HG03565 (cell line): ENCODE measurements around the gene EPHB6.

ENCODE experiments used
- ATAC-seq: cut with Tn5 transposase; IDR thresholded peaks from one replicate; pipeline ENCODE4 v1.9.1; 2021; ENCODE audit warnings: mild to moderate bottlenecking, moderate library complexity; ENCODE audit not compliant: unreplicated experiment

EPHB6 gene

DNA sequence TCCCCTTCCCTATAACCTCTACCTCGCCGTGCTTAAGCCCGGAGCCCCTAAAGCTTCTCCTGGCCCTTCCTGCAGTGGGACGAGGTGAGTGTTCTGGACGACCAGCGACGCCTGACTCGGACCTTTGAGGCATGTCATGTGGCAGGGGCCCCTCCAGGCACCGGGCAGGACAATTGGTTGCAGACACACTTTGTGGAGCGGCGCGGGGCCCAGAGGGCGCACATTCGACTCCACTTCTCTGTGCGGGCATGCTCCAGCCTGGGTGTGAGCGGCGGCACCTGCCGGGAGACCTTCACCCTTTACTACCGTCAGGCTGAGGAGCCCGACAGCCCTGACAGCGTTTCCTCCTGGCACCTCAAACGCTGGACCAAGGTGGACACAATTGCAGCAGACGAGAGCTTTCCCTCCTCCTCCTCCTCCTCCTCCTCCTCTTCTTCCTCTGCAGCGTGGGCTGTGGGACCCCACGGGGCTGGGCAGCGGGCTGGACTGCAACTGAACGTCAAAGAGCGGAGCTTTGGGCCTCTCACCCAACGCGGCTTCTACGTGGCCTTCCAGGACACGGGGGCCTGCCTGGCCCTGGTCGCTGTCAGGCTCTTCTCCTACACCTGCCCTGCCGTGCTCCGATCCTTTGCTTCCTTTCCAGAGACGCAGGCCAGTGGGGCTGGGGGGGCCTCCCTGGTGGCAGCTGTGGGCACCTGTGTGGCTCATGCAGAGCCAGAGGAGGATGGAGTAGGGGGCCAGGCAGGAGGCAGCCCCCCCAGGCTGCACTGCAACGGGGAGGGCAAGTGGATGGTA lies 9.2 kb downstream of the EPHB6 start:
- no peak for ATAC-seq

- no peak for ATAC-seq
Measured at GRCh38 chr7:142864980-142865747, 10.3 kb downstream of the EPHB6 start.

GRCh38 chr7:142865766-142866165 lies 10.9 kb downstream of the EPHB6 start:
- ATAC-seq = no peak

GRCh38 chr7:142866361-142867096 lies 11.7 kb downstream of the EPHB6 start:
- no peak for ATAC-seq

GRCh38 chr7:142867097-142867378 lies 12.2 kb downstream of the EPHB6 start:
- ATAC-seq = no peak

GRCh38 chr7:142867398-142868187 lies 12.7 kb downstream of the EPHB6 start:
- ATAC-seq = no peak

GRCh38 chr7:142868188-142868985 lies 13.5 kb downstream of the EPHB6 start:
- ATAC-seq = no peak

GRCh38 chr7:142868986-142869415 lies 14.1 kb downstream of the EPHB6 start:
- no peak for ATAC-seq

DNA sequence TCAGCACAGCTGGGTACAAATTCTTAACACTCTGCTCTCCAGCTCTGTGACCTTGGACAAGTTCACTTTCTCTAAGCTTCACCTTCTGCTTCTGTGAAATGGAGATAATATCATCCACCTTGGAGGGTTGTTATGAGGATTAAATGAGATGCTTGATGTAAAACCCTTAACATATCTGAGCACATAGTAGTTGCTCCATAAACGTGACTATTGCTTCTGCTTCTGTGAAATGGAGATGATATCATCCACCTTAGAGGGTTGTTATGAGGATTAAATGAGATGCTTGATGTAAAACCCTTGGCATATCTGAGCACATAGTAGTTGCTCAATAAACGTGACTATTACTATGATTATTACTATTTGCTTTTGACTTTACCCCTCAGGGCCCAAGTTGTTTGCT lies 14.6 kb downstream of the EPHB6 start:
- no peak for ATAC-seq

GRCh38 chr7:142870147-142870559 lies 15.3 kb downstream of the EPHB6 start:
- ATAC-seq = no peak

DNA sequence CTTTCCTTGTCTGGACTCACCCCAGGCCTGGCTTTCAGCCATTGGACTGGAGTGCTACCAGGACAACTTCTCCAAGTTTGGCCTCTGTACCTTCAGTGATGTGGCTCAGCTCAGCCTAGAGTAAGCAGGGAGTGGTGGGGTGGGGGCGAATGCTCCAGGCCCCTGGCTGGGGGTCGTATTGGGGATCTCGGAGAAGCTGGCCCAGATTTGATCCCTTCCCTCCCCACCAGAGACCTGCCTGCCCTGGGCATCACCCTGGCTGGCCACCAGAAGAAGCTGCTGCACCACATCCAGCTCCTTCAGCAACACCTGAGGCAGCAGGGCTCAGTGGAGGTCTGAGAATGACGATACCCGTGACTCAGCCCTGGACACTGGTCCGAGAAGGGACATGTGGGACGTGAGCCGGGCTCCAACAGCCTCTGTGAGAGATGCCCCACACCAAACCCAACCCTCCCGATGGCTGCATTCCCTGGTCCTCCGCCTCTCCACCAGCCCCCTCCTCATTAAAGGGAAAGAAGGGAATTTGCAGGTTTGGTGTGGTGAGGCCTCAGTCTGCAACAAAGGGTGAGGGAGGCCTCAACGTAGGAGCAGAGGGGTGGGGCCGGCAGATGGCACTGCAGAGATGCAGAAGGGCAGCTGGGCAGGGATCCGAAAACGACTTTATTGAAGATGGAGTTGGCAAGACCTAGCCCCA lies 15.8 kb downstream of the EPHB6 start:
- no peak for ATAC-seq

- ATAC-seq = no peak
Measured at GRCh38 chr7:142871260-142872105, 16.6 kb downstream of the EPHB6 start.

GRCh38 chr7:142872106-142872675 lies 17.3 kb downstream of the EPHB6 start:
- no peak for ATAC-seq

GRCh38 chr7:142873281-142873784 lies 18.5 kb downstream of the EPHB6 start:
- ATAC-seq = peak; percentile 71

GRCh38 chr7:142873871-142874270 lies 19.0 kb downstream of the EPHB6 start:
- ATAC-seq = no peak

GRCh38 chr7:142874409-142874808 lies 19.5 kb downstream of the EPHB6 start:
- no peak for ATAC-seq

DNA sequence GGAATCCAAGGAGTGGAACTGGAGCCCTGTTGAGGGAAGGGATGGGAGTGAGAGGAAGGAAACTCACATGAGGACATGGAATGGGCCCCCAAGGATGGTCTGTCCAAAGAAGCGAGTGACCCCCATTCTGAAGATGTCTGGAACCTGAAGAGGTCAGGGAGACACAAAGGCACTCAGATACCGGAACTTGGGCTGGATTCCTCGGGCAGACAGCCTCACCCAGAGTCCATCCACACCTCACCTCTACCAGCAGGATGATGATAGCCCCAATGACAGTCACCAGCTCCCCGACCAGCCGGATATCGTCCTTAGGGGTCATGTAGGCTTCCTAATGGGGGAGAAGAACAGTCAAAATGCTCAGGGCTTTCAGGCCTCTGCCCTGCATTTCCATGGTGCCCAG lies 20.0 kb downstream of the EPHB6 start:
- no peak for ATAC-seq

GRCh38 chr7:142875456-142875855 lies 20.6 kb downstream of the EPHB6 start:
- no peak for ATAC-seq
